ENCODE data around the gene ERICH4.
"Not testable (repeated sequence)": the region's sequence is repeated elsewhere in the genome, so short reads cannot be mapped to it uniquely, and the experiment has no call there.

GRCh38 chr19:41408846-41409245, 34.1 kb upstream of the ERICH4 start:
- TF ChIP-seq CTCF, POLR2A (IDR thresholded peaks at IDR 0.05): not testable (repeated sequence)
